ENCODE data around the gene PLEKHG4.

The PLEKHG4 gene

GRCh38 chr16:67271446-67271845, 7.9 kb upstream of the PLEKHG4 start:
- no peaks in the 10 kb centered on the region for H3K4me1 ChIP-seq (ENCODE audit: control insufficient read depth, low read depth, low read length)
- no peak overlapping the region for H3K4me3 ChIP-seq (ENCODE audit: low read length)
- no peak overlapping the region for H3K27ac ChIP-seq (ENCODE audit: low read length)
- no peaks in the 10 kb centered on the region for H3K36me3 ChIP-seq (ENCODE audit: control insufficient read depth, low read depth, low read length)
- no peaks in the 10 kb centered on the region for H3K9me3 ChIP-seq (ENCODE audit: control insufficient read depth, low read depth, low read length)
- no peaks in the 10 kb centered on the region for H3K27me3 ChIP-seq (ENCODE audit: control insufficient read depth, insufficient read depth, low read length)
- no peak overlapping the region for H3K9ac ChIP-seq (ENCODE audit: low read length)

DNA sequence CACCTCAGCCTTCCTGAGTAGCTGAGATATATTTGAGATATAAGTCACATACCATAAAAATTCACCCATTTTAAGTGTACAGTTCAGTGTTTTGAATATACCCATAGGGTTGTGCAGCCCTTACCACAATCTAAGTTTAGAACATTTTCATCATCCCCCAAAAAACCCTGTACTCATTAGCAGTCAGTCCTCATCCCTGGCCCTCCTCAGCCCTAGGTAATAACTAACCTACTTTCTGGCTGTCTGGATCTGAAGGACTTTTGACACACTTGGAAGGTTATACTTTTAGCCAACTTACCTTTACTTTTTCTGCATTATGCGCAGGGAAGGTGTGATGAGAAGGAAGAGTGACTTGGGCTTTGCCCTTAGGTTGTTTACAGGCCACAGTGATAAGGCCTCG, 4.0 kb upstream of the PLEKHG4 start:
- peaks cover 14% of the 10 kb centered on the region for H3K27me3 ChIP-seq (ENCODE audit: control insufficient read depth, insufficient read depth, low read length)
- H3K36me3 ChIP-seq (ENCODE audit: control insufficient read depth, low read depth, low read length): no peaks in the 10 kb centered on the region
- no peak overlapping the region for H3K9ac ChIP-seq (ENCODE audit: low read length)
- H3K9me3 ChIP-seq (ENCODE audit: control insufficient read depth, low read depth, low read length): no peaks in the 10 kb centered on the region
- no peak overlapping the region for H3K4me3 ChIP-seq (ENCODE audit: low read length)
- H3K27ac ChIP-seq (ENCODE audit: low read length): no peak overlapping the region
- H3K4me1 ChIP-seq (ENCODE audit: control insufficient read depth, low read depth, low read length): no peaks in the 10 kb centered on the region

- Histone ChIP-seq H3K27me3 (ENCODE audit: control insufficient read depth, insufficient read depth, low read length) (peaks cover 14% of the 10 kb centered on the region), H3K4me3 (ENCODE audit: low read length) (no peak overlapping the region), H3K9ac (ENCODE audit: low read length) (no peak overlapping the region), H3K36me3 (ENCODE audit: control insufficient read depth, low read depth, low read length) (no peaks in the 10 kb centered on the region), H3K9me3 (ENCODE audit: control insufficient read depth, low read depth, low read length) (no peaks in the 10 kb centered on the region), H3K4me1 (ENCODE audit: control insufficient read depth, low read depth, low read length) (no peaks in the 10 kb centered on the region), H3K27ac (ENCODE audit: low read length) (no peak overlapping the region)
These were observed 1.9 kb upstream of the PLEKHG4 start for GRCh38 chr16:67277294-67277998.

GRCh38 chr16:67277999-67278772, 1.1 kb upstream of the PLEKHG4 start:
- Histone ChIP-seq H3K4me1 (ENCODE audit: control insufficient read depth, low read depth, low read length) (no peaks in the 10 kb centered on the region), H3K4me3 (ENCODE audit: low read length) (peak overlapping the region; percentile 58), H3K27ac (ENCODE audit: low read length) (no peak overlapping the region), H3K9me3 (ENCODE audit: control insufficient read depth, low read depth, low read length) (no peaks in the 10 kb centered on the region), H3K9ac (ENCODE audit: low read length) (no peak overlapping the region), H3K36me3 (ENCODE audit: control insufficient read depth, low read depth, low read length) (no peaks in the 10 kb centered on the region), H3K27me3 (ENCODE audit: control insufficient read depth, insufficient read depth, low read length) (peaks cover 14% of the 10 kb centered on the region)

DNA sequence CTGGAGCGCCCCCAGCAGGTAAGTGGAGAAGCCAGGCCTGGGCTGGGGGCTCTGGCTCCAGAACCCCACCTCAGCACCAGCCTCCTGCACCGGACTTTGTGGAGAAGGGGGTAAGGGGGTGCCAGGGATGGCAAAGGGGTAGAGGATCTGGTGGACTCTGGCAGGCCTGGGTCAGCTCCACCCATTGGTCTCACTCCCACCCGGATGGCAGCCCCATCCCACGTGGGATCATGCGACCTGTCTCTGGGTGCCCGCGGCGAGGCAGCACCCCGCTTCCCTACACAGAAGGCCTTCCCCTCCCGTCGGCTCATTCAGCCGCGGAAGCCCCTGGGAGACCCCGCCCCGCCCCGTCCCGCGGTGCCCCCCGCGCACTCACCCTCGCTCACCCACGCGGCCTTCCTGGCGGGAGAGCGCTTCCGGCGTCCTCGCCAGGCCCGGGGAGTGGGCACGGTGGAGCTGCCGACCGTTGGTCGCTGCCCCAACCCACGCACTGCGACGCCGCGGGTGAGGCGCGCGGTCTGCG, 498 bp upstream of the PLEKHG4 start:
- H3K4me1 ChIP-seq (ENCODE audit: control insufficient read depth, low read depth, low read length): no peaks in the 10 kb centered on the region
- H3K9ac ChIP-seq (ENCODE audit: low read length): no peak overlapping the region
- no peak overlapping the region for H3K27ac ChIP-seq (ENCODE audit: low read length)
- H3K9me3 ChIP-seq (ENCODE audit: control insufficient read depth, low read depth, low read length): no peaks in the 10 kb centered on the region
- H3K27me3 ChIP-seq (ENCODE audit: control insufficient read depth, insufficient read depth, low read length): peaks cover 14% of the 10 kb centered on the region
- H3K36me3 ChIP-seq (ENCODE audit: control insufficient read depth, low read depth, low read length): no peaks in the 10 kb centered on the region
- peak overlapping the region; percentile 58 for H3K4me3 ChIP-seq (ENCODE audit: low read length)

GRCh38 chr16:67280090-67281015, 1.0 kb downstream of the PLEKHG4 start:
- H3K27me3 ChIP-seq (ENCODE audit: control insufficient read depth, insufficient read depth, low read length): peaks cover 14% of the 10 kb centered on the region
- no peak overlapping the region for H3K9ac ChIP-seq (ENCODE audit: low read length)
- no peak overlapping the region for H3K27ac ChIP-seq (ENCODE audit: low read length)
- H3K9me3 ChIP-seq (ENCODE audit: control insufficient read depth, low read depth, low read length): no peaks in the 10 kb centered on the region
- no peaks in the 10 kb centered on the region for H3K4me1 ChIP-seq (ENCODE audit: control insufficient read depth, low read depth, low read length)
- no peak overlapping the region for H3K4me3 ChIP-seq (ENCODE audit: low read length)
- H3K36me3 ChIP-seq (ENCODE audit: control insufficient read depth, low read depth, low read length): no peaks in the 10 kb centered on the region

GRCh38 chr16:67281536-67282446, 2.5 kb downstream of the PLEKHG4 start:
- H3K4me1 ChIP-seq (ENCODE audit: control insufficient read depth, low read depth, low read length): no peaks in the 10 kb centered on the region
- no peaks in the 10 kb centered on the region for H3K36me3 ChIP-seq (ENCODE audit: control insufficient read depth, low read depth, low read length)
- H3K4me3 ChIP-seq (ENCODE audit: low read length): no peak overlapping the region
- H3K9me3 ChIP-seq (ENCODE audit: control insufficient read depth, low read depth, low read length): no peaks in the 10 kb centered on the region
- no peak overlapping the region for H3K9ac ChIP-seq (ENCODE audit: low read length)
- H3K27me3 ChIP-seq (ENCODE audit: control insufficient read depth, insufficient read depth, low read length): peaks cover 14% of the 10 kb centered on the region
- H3K27ac ChIP-seq (ENCODE audit: low read length): no peak overlapping the region

DNA sequence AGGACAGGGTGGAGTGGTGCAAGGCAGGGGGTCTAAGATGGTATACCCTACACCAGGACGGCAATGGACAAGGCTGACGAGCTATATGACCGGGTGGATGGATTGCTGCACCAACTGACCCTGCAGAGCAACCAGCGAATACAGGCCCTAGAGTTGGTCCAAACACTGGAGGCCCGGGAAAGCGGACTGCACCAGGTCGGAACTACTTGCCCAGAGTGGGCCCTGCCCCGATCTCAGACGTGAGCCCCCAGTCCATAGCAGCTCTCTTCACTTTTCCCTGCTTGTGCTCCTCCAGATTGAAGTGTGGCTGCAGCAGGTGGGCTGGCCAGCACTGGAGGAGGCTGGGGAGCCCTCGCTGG, 3.1 kb downstream of the PLEKHG4 start:
- Histone ChIP-seq H3K36me3 (ENCODE audit: control insufficient read depth, low read depth, low read length) (no peaks in the 10 kb centered on the region), H3K27me3 (ENCODE audit: control insufficient read depth, insufficient read depth, low read length) (peaks cover 14% of the 10 kb centered on the region), H3K9ac (ENCODE audit: low read length) (no peak overlapping the region), H3K9me3 (ENCODE audit: control insufficient read depth, low read depth, low read length) (no peaks in the 10 kb centered on the region), H3K27ac (ENCODE audit: low read length) (no peak overlapping the region), H3K4me1 (ENCODE audit: control insufficient read depth, low read depth, low read length) (no peaks in the 10 kb centered on the region), H3K4me3 (ENCODE audit: low read length) (no peak overlapping the region)

DNA sequence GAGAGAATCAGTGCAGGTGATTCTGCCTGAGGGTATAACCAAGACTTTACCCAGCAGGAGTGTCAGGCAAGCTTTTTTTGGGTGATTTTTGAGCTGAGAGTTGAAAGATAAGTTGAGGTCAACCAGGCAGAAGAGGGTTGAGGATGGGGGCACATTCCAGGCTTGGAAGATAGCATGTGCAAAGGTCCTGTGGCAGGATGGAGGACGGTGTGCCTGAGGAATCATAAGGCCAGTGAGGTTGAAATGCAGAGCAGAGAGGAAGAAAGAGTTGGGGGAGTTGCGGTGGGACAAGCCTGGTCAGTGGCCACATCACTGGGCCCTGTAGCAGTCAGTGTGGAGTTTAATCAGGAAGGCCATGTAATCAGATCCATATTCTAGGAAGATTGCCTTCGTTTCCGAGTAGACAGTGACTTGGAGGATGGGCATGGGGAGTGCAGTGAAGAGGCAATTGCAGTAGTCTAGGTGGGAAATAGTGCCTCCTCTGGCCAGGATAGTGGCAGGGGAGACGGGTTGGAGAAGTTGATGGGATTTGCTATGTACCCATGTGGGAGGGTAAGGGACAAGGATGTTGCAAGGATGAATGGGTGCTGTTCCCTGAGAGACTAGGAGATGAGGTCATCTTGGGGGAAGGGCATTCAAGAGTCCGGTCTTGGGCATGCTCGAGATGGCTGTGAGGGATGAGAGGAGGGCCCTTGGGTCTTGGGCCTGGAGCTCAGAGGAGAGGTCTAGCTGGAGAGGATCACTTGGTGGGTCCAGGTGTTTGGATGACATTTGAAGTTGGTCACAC, 3.9 kb downstream of the PLEKHG4 start:
- Histone ChIP-seq H3K4me1 (ENCODE audit: control insufficient read depth, low read depth, low read length) (no peaks in the 10 kb centered on the region), H3K4me3 (ENCODE audit: low read length) (no peak overlapping the region), H3K27me3 (ENCODE audit: control insufficient read depth, insufficient read depth, low read length) (peaks cover 14% of the 10 kb centered on the region), H3K9ac (ENCODE audit: low read length) (no peak overlapping the region), H3K36me3 (ENCODE audit: control insufficient read depth, low read depth, low read length) (no peaks in the 10 kb centered on the region), H3K9me3 (ENCODE audit: control insufficient read depth, low read depth, low read length) (no peaks in the 10 kb centered on the region), H3K27ac (ENCODE audit: low read length) (no peak overlapping the region)

GRCh38 chr16:67283826-67284555, 4.7 kb downstream of the PLEKHG4 start:
- Histone ChIP-seq H3K4me3 (ENCODE audit: low read length) (no peak overlapping the region), H3K36me3 (ENCODE audit: control insufficient read depth, low read depth, low read length) (no peaks in the 10 kb centered on the region), H3K9me3 (ENCODE audit: control insufficient read depth, low read depth, low read length) (no peaks in the 10 kb centered on the region), H3K27ac (ENCODE audit: low read length) (no peak overlapping the region), H3K27me3 (ENCODE audit: control insufficient read depth, insufficient read depth, low read length) (peaks cover 10% of the 10 kb centered on the region), H3K4me1 (ENCODE audit: control insufficient read depth, low read depth, low read length) (no peaks in the 10 kb centered on the region), H3K9ac (ENCODE audit: low read length) (no peak overlapping the region)

Measured in iPS-18a (cell line).